ENCODE data around the gene ZNF512B.
"Not testable (repeated sequence)": the region's sequence is repeated elsewhere in the genome, so short reads cannot be mapped to it uniquely, and the experiment has no call there.

The ZNF512B gene

GRCh38 chr20:63963348-63963741 is 6.4 kb downstream of the ZNF512B start:
- no peak for DNase-seq

DNA sequence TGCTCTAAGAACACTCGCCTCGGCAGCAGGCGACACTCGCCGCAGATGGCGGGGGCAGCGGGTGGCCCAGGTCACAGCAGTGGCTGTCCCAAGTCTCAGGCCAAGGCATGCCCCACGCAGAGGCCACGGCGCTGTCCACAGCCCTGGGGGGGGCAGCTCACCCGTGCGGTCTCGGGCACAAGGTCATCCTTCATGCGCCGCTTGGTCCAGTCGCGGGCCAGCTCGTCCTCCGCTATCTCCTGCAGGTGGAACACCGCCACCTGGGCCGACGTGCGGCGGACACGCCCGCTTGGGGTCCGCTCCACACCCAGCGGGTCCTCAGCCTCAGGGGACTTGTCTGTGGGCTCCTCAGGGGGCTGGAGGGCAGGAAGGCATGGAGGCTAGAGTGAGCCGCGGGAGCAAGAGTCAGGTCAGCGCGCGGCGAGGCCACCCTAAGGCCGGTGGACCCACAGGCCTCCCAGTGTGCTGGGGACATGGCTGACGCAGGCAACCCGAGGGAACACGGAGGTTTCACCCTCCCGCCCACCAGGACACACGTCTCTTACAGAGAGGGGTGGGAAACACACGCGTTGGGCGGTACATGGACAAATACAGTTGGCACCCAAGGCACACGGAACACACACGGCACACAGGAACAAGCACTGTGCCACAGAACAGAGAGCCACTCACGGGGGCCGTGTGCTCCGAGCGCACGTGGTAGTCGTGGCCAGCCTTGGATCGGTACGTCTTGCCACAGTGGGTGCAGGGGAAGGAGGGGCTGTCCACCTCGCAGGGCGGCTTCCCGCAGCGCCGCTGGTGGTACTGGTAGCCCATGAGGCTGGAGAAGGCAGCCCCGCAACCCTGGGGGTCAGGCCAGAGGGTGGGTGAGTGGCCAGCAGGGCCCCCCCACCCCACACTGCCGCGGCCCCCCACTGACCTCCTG is 7.0 kb downstream of the ZNF512B start:
- no peak for DNase-seq

DNA sequence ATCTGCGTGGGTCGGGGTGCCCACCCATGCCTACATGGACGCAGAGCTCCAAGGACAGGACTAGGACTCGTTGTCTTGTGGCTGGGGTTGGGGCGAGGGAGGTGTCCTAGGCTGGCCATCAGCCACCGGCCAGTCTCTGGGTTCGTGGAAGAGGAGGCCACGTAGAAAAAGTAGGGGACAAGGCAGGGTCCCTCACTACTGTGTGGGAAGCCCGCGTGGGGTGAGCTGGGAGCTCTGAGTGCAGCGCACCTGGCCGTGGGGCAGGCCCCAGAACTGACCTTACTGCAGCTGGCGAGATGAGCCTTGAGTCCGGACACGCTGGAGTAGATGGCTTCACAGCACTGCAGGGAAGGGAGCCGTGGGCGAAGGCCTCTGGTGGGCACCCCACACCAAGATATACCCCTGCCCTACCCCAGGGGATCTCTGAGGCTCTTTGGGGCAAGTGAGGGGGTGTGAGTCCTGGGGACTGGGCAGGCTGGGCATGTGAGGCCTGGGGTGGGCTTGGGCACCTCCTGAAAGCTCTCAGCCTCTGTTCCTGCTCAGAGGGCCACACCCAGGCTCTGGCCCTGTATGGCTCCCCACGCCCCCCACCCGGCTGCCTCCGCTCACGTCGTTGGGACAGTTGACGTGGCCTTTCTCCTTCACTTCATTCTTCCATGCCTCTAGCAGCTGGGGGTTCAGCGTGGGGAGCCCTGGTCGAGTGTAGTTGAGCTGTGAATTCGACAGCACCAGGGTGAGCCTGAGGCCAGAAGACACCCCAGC is 7.9 kb downstream of the ZNF512B start:
- no peak for DNase-seq

DNA sequence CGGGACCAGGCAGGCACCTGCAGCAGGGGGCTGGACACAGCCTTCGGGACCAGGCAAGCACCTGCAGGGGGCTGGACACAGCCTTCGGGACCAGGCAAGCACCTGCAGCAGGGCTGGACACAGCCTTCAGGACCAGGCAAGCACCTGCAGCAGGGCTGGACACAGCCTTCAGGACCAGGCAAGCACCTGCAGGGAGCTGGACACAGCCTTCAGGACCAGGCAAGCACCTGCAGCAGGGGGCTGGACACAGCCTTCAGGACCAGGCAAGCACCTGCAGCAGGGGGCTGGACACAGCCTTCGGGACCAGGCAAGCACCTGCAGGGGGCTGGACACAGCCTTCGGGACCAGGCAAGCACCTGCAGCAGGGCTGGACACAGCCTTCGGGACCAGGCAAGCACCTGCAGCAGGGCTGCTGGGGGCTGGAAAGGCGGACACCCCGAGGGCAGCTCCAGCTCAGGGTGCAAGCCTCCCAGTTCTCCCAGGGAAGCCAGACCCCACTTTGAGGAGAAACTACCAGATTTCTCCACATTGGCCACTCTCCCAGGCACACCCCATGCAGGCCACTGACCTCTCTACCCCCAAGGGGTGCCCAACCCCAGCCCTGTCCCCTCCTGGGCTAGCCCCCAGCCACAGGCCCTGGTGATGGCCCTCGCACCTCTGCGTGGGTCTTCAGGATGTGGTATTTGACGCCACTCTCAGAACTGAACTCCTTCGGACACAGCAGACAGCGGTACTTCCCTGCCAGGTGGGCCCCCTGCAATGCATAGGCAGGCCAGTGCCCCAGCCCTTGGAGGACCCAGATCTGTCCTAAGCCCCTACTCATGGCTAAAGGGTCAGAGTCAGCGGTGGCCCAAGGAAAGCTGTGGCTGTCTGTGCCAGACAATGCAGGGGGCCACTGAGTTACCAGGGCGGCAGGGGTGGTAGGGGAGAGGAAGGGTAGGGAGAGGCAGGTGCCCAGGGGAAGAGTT is 8.8 kb downstream of the ZNF512B start:
- DNase-seq = not testable (repeated sequence)

DNA sequence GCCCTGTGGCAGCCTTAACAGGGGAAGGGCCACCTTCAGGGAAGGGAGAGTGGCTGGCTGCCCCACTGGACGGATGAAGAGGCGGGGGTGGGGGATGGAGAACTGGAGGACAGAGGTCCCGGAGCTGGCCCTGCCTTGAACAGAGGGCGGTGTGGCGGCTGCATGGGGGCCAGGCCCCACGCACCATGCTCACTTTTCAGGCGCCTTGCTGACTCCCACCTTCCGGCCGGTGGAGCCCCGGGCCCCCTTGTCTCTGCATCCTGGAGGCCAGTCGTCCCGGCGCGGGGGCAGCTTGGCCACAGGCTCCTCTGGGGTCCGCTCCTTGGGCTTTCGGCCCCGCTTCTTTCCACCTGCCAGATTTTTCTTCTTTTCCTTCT is 10.0 kb downstream of the ZNF512B start:
- DNase-seq = no peak

GRCh38 chr20:63958964-63959698 is 10.6 kb downstream of the ZNF512B start:
- no peak for DNase-seq

DNA sequence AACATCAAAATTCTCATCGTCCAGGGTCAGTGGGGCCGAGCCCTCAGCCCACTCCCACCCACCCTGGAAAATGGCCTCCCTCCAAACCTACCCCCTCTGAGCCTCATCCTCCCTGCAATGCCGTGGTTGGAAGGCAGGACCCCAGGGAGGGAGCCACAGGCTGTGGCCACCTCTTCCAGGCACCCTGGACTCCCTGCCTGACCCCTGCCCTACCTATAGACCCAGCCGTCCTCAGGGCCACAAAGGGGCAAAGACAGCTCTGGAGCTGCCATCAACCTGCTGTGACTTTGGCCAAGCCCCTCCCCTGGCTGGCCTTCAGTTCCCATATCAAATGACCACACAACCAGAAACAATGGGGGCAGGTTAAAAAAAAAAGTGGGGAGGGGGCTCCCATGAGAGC is 11.3 kb downstream of the ZNF512B start:
- no peak for DNase-seq

GRCh38 chr20:63957690-63958441 is 11.9 kb downstream of the ZNF512B start:
- peak; percentile 81 for DNase-seq

GRCh38 chr20:63957004-63957689 is 12.6 kb downstream of the ZNF512B start:
- DNase-seq = peak; percentile 89

GRCh38 chr20:63956664-63957003 is 13.1 kb downstream of the ZNF512B start:
- DNase-seq = no peak

DNA sequence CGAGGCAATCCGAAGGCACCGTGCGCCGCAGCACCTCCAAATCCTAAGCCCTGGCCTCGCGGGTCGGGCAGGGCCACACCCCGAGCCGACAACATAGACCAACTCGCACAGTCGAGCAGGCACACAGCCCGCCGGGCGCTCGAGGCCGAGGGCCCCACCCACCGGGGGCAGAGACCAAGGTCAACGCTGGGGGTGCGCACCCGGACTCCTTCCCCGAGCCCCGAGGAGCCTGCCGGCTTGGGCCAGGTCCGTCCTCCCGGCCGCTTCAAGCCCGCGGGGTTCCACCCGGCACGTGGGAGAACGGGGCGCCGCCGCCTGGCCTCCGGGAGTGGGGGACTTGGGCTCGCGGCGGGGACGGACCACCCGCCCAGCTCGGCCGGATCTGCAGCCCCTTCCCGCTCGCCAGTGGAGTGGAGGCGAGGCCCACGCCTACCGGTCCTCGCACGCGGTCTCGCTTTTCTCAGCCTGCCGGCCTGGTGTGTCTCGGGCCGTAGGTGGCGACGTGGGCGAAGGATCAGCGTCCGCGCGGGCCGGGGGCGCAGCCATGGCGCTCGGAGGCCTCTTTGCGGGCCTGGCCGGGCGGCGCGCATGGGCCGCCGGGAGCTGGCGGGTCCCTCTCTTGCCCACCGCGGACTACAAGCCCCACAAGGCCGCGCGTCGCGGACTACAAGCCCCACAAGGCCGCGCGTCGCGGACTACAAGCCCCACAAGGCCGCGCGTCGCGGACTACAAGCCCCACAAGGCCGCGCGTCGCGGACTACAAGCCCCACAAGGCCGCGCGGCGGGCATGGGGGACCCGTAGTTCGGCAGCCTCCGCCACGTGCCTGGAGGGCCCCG is 13.7 kb downstream of the ZNF512B start, which contains the start of gene UCKL1:
UCKL1 (minus strand) TSS at position 590 of the 837 bp plus-strand sequence; CDS start at position 546, 44 bp downstream.
- peak; percentile 96 for DNase-seq

GRCh38 chr20:63955281-63955826 is 14.4 kb downstream of the ZNF512B start:
- peak; percentile 54 for DNase-seq

- DNase-seq = no peak
Observed at GRCh38 chr20:63953764-63954429, 15.8 kb downstream of the ZNF512B start.

DNA sequence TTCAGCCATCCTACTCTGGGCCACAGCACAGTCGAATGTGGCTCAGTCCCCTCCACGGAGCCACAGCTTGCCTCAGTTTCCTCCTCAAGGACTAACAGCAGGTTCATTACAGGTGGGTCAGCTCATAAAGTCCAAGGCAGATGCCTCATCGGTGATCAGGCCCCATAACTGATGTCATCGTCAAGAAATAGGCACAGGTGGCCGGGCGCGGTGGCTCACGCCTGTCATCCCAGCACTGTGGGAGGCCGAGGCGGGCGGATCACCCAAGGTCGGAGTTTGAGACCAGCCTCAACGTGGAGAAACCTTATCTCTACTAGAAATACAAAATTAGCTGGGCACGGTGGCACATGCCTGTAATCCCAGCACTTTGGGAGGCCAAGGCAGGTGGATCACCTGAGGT is 17.0 kb downstream of the ZNF512B start:
- DNase-seq = no peak

DNA sequence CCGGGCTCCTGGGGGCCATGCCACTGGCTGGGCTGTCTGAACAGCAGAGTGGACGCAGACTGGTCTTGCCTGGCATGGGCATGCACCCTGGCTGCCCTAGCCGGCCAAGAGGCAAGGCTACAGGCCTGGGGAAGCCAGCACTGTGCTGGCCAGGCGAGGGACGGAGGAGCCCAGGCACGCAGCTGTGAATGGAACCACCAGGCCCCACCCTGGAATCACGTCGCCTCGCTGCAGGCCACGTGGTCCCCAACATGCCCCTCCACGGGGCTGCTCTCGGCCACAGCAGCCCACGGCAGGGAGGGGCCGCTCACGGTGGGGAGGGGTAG is 17.6 kb downstream of the ZNF512B start:
- DNase-seq = no peak

- no peak for DNase-seq
Observed at GRCh38 chr20:63951398-63952209, 18.1 kb downstream of the ZNF512B start.

DNA sequence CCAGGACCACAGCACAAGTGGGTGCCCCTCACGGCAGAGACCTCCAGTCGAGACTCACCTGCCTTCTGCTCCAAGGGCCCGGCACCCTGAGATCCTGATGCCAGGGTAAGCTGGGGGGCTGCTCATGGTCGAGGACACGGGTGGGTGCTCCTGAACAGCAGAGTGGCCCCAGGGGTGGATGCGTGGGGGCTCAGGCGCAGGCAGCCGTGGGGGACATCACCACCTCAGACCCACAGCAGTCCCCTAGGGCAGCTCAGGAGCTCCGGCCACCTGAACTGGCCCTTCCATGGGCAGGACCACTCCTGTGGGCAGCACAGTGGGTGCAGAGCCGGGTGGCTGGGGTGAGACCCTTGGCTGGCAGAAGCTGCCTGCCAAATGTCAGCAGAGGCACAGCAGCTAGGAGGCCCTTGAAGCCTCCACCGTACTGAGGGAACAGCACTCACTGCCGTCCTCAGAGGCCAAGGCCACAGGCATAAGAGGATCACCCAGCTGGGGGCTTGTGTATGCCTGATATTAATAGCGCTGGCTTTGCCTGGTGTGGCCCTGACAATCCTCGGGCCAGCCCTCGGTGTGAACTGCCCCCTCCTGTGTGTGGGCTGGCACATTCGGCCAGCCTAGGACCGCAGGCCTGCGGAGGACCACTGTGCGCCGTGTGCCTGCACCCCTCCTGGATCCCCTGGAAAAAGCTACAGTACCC is 18.9 kb downstream of the ZNF512B start:
- no peak for DNase-seq

Data from NCI-H345 (cell line).